ENCODE measurements around the gene DACH1. TPM values are rescaled to one million over a fixed set of nuclear protein-coding genes. Genes with fewer than 3 reads are reported as not detected.

The DACH1 gene
- polyA plus RNA-seq, 3 donors: 0.03 to 0.69 (median 0.26) TPM

DNA sequence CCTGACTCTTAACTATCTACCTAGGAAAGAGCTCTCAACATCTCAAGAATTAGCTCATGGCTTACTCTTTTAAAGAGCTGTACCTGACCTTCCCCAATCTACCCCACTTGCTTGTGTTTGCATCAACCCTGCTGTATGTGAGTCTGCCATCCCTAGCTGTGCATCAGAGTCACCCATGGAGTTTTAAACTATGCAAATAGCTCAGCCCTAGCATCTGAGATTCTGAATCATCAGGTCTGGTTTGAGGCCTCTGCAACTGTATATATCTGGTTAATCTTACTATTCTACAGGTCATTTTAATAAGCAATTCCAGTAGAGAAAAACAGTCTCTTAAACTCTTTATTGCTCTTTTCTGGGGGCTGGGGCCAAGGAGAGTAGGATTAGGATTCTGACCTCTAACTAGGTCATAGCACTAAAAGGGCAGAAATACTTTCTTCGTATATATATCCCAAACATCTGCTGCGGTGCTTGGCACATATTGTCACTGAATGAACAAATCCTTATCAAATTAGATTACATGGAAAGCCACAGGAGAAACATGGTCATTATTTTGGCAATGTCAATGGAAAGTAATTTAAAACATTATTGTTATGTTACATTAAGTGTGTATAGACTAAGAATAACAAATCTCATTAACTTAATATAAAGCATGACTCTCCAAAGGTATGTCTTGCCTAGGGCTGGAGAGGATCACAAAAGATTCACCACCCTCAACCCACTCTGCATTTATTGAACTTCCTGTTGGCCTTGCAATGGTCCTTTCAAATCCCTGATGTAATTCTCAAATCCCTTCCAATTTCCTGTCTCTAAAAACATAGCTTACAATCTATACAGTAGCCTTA lies 232.2 kb downstream of the DACH1 start:
- intact Hi-C loops (cut with micrococcal nuclease): no loop called here
- Histone ChIP-seq H3K27me3 (ENCODE audit: control insufficient read depth in 2 of 2, insufficient read depth in 2 of 2, low read length in 2 of 2) (no peaks in the 10 kb centered on the region), H3K79me2 (ENCODE audit: insufficient read depth, low read length) (no peaks in the 10 kb centered on the region), H3K4me1 (ENCODE audit: control insufficient read depth in 1 of 2, insufficient read depth in 2 of 2, low read length in 2 of 2) (no peaks in the 10 kb centered on the region), H3K9ac (ENCODE audit: insufficient read depth, low read length, poor library complexity, severe bottlenecking) (no peak overlapping the region), H3K9me3 (replicated peaks in 1 of 2; ENCODE audit: control insufficient read depth in 1 of 2, insufficient read depth in 1 of 2, low read length in 2 of 2) (no peaks in the 10 kb centered on the region), H3K27ac (ENCODE audit: low read depth in 1 of 2, low read length in 2 of 2) (no peak overlapping the region), H2AFZ (ENCODE audit: insufficient read depth, low read depth, low read length, poor library complexity, severe bottlenecking) (no peak overlapping the region), H3K4me2 (replicated peaks; ENCODE audit: extremely low read depth, low read length, poor library complexity, severe bottlenecking) (no peak overlapping the region), H3K36me3 (replicated peaks in 1 of 2; ENCODE audit: control insufficient read depth in 1 of 2, insufficient read depth in 2 of 2, low read length in 2 of 2) (no peaks in the 10 kb centered on the region), H3K4me3 (replicated peaks in 1 of 3; ENCODE audit: low read depth in 2 of 3, low read length in 3 of 3) (no peak overlapping the region), H4K20me1 (ENCODE audit: insufficient read depth, low read length) (no peaks in the 10 kb centered on the region)
- Mint-ChIP-seq H3K4me3 (no peak overlapping the region), H3K36me3 (no peaks in the 10 kb centered on the region), H3K4me1 (peaks cover 18% of the 10 kb centered on the region), H3K27me3 (ENCODE audit: low read depth in 3 of 3) (peaks cover 0 to 2% (median 0%) of the 10 kb centered on the region in 3 donors), H3K9me3 (no peaks in the 10 kb centered on the region), H3K27ac (no peak overlapping the region)
- no CpG with 5 or more reads among the region's 2 CpGs for WGBS (ENCODE audit: insufficient coverage)
- TF ChIP-seq, protein P1, sequence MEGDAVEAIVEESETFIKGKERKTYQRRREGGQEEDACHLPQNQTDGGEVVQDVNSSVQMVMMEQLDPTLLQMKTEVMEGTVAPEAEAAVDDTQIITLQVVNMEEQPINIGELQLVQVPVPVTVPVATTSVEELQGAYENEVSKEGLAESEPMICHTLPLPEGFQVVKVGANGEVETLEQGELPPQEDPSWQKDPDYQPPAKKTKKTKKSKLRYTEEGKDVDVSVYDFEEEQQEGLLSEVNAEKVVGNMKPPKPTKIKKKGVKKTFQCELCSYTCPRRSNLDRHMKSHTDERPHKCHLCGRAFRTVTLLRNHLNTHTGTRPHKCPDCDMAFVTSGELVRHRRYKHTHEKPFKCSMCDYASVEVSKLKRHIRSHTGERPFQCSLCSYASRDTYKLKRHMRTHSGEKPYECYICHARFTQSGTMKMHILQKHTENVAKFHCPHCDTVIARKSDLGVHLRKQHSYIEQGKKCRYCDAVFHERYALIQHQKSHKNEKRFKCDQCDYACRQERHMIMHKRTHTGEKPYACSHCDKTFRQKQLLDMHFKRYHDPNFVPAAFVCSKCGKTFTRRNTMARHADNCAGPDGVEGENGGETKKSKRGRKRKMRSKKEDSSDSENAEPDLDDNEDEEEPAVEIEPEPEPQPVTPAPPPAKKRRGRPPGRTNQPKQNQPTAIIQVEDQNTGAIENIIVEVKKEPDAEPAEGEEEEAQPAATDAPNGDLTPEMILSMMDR (IDR thresholded peaks at IDR 0.05): no peak
- DNase-seq: no peak

DNA sequence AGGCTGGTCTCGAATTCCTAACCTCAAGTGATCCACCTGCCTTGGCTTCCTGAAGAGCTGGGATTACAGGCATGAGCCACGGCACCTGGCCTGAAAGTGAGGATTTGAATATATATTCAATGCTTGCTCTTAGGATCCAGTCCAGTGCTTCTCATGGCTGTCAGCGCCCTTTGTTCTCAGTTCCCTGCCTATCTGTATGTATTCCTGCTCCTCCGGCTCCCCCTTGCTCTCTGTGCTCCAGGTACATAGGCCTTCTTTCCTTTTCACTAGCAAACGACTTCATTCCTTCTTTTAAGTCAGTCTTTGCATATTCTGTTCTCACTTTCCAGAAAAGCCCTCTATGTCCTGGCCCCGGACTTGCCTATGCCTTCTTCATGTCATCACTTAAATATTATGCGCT lies 232.8 kb downstream of the DACH1 start:
- Mint-ChIP-seq H3K4me3 (no peak overlapping the region), H3K27me3 (ENCODE audit: low read depth in 3 of 3) (peaks cover 0 to 2% (median 0%) of the 10 kb centered on the region in 3 donors), H3K4me1 (peaks cover 18% of the 10 kb centered on the region), H3K9me3 (no peaks in the 10 kb centered on the region), H3K27ac (peak overlapping the region in 1 of 7 donors; percentile 5), H3K36me3 (no peaks in the 10 kb centered on the region)
- TF ChIP-seq, protein P1 (IDR thresholded peaks at IDR 0.05): no peak
- DNase-seq: no peak
- WGBS (ENCODE audit: insufficient coverage): 93% methylated on average over 7 of the region's 7 CpGs
- no peak overlapping the region for H3K27ac ChIP-seq (ENCODE audit: low read depth in 1 of 2, low read length in 2 of 2)
- H3K79me2 ChIP-seq (ENCODE audit: insufficient read depth, low read length): no peaks in the 10 kb centered on the region
- intact Hi-C loops (cut with micrococcal nuclease): no loop called here
- H3K9me3 ChIP-seq (replicated peaks in 1 of 2; ENCODE audit: control insufficient read depth in 1 of 2, insufficient read depth in 1 of 2, low read length in 2 of 2): no peaks in the 10 kb centered on the region
- H3K4me2 ChIP-seq (replicated peaks; ENCODE audit: extremely low read depth, low read length, poor library complexity, severe bottlenecking): no peak overlapping the region
- no peak overlapping the region for H3K4me3 ChIP-seq (replicated peaks in 1 of 3; ENCODE audit: low read depth in 2 of 3, low read length in 3 of 3)
- H3K9ac ChIP-seq (ENCODE audit: insufficient read depth, low read length, poor library complexity, severe bottlenecking): no peak overlapping the region
- no peak overlapping the region for H2AFZ ChIP-seq (ENCODE audit: insufficient read depth, low read depth, low read length, poor library complexity, severe bottlenecking)
- no peaks in the 10 kb centered on the region for H3K36me3 ChIP-seq (replicated peaks in 1 of 2; ENCODE audit: control insufficient read depth in 1 of 2, insufficient read depth in 2 of 2, low read length in 2 of 2)
- H4K20me1 ChIP-seq (ENCODE audit: insufficient read depth, low read length): no peaks in the 10 kb centered on the region
- H3K27me3 ChIP-seq (ENCODE audit: control insufficient read depth in 2 of 2, insufficient read depth in 2 of 2, low read length in 2 of 2): no peaks in the 10 kb centered on the region
- H3K4me1 ChIP-seq (ENCODE audit: control insufficient read depth in 1 of 2, insufficient read depth in 2 of 2, low read length in 2 of 2): no peaks in the 10 kb centered on the region

Data from CD14-positive monocyte (primary cell).